ENCODE results near the gene G6PC1. TPM values are rescaled to one million over a fixed set of nuclear protein-coding genes. Genes with fewer than 3 reads are reported as not detected.

The G6PC1 gene
- total and polyA plus RNA-seq, 2 of the 13 experiments (the other 11 are each of a cell fraction or from before 2014, with no cell fraction given): 1.7 to 37.9 TPM

GRCh38 chr17:42878123-42878880 is 22.3 kb upstream of the G6PC1 start (continued):
- TF ChIP-seq ZNF574 (CRISPR knock-in tag; IDR thresholded peaks at IDR 0.05): 0 out of 2 replicates have a peak, but pooled peaks have one; percentile 33
- TF ChIP-seq CBX2 (IDR thresholded peaks at IDR 0.05; ENCODE audit: low read depth, low read length): no peak
- TF ChIP-seq CBX2 (CRISPR knock-in tag; IDR thresholded peaks at IDR 0.05; ENCODE audit: low read depth): no peak
- no peak for TF ChIP-seq ZNF496 (CRISPR knock-in tag; IDR thresholded peaks at IDR 0.05; ENCODE audit: insufficient replicate concordance)
- TF ChIP-seq HNRNPUL1 (IDR thresholded peaks at IDR 0.05; ENCODE audit: low read depth, low read length): no peak
- TF ChIP-seq PITX1 (CRISPR knock-in tag; IDR thresholded peaks at IDR 0.05): peak; percentile 73
- 0 out of 2 replicates have a peak, but pooled peaks have one; percentile 19 for TF ChIP-seq CC2D1A (CRISPR knock-in tag; IDR thresholded peaks at IDR 0.05)
- TF ChIP-seq ZFP36 (IDR thresholded peaks at IDR 0.05; ENCODE audit: borderline replicate concordance, low read depth, low read length, partially characterized antibody): no peak
- TF ChIP-seq ZNF800 (CRISPR knock-in tag; IDR thresholded peaks at IDR 0.05): no peak
- TF ChIP-seq ZNF619 (CRISPR knock-in tag; IDR thresholded peaks at IDR 0.05): no peak; the same call in 1 of the 2 replicates
- peak; percentile 21 for TF ChIP-seq MED8 (CRISPR knock-in tag; IDR thresholded peaks at IDR 0.05; ENCODE audit: insufficient replicate concordance)
- TF ChIP-seq CTCF (CRISPR knock-in tag; IDR thresholded peaks at IDR 0.05): peak; percentile 35
- TF ChIP-seq ETV6 (CRISPR knock-in tag; conservative IDR thresholded peaks at IDR 0.05): no peak; the same call in 1 of the 2 replicates
- TF ChIP-seq HMG20B (CRISPR knock-in tag; conservative IDR thresholded peaks at IDR 0.05): no peak
- no peak for TF ChIP-seq JUN (CRISPR knock-in tag; IDR thresholded peaks at IDR 0.05)
- TF ChIP-seq ZNF24 (IDR thresholded peaks at IDR 0.05): no peak
- TF ChIP-seq ELF3 (CRISPR knock-in tag; IDR thresholded peaks at IDR 0.05): no peak
- TF ChIP-seq ZNF747 (CRISPR knock-in tag; IDR thresholded peaks at IDR 0.05; ENCODE audit: borderline replicate concordance): no peak
- TF ChIP-seq ATF7-NPFF (CRISPR knock-in tag; IDR thresholded peaks at IDR 0.05; ENCODE audit: low read depth): no peak
- TF ChIP-seq ZC3H4 (CRISPR knock-in tag; IDR thresholded peaks at IDR 0.05; ENCODE audit: borderline replicate concordance): no peak

Measured in HepG2 (cell line).